Activated CD4-positive, alpha-beta T cell treated with anti-CD3 and anti-CD28 coated beads, Interleukin-2, amount 50 U/mL, for 1 hour (primary cell): ENCODE data around the gene REL.
"Not testable (repeated sequence)": the region's sequence is repeated elsewhere in the genome, so short reads cannot be mapped to it uniquely, and the experiment has no call there.

Experiments used
- DNase-seq: peaks from one replicate; pipeline ENCODE4 v3.0.0-alpha.2; 2020

REL gene

GRCh38 chr2:60926741-60927552 lies 45.6 kb downstream of the REL start:
- no peak for DNase-seq

GRCh38 chr2:60932061-60932460 lies 50.7 kb downstream of the REL start:
- DNase-seq, result not testable (repeated sequence)

GRCh38 chr2:60932954-60933353 lies 51.6 kb downstream of the REL start:
- no peak for DNase-seq

- DNase-seq, result no peak
Observed at GRCh38 chr2:60934165-60934722, 52.9 kb downstream of the REL start.

GRCh38 chr2:60936757-60937156 lies 55.4 kb downstream of the REL start:
- DNase-seq, result no peak

- no peak for DNase-seq
Observed at GRCh38 chr2:60938301-60938700, 56.9 kb downstream of the REL start.

GRCh38 chr2:60939622-60940021 lies 58.2 kb downstream of the REL start:
- DNase-seq, result no peak

GRCh38 chr2:60945341-60945740 lies 64.0 kb downstream of the REL start:
- no peak for DNase-seq

- no peak for DNase-seq
Observed at GRCh38 chr2:60947056-60947455, 65.7 kb downstream of the REL start.

GRCh38 chr2:60948161-60948560 lies 66.8 kb downstream of the REL start:
- DNase-seq, result no peak

GRCh38 chr2:60948926-60949579 lies 67.7 kb downstream of the REL start:
- DNase-seq, result no peak

- DNase-seq, result no peak
Observed at GRCh38 chr2:60954139-60954538, 72.8 kb downstream of the REL start.

- DNase-seq, result no peak
Observed at GRCh38 chr2:60957224-60957623, 75.8 kb downstream of the REL start.

GRCh38 chr2:60957643-60958042 lies 76.3 kb downstream of the REL start:
- DNase-seq, result no peak

- no peak for DNase-seq
Observed at GRCh38 chr2:60958361-60958760, 77.0 kb downstream of the REL start.

GRCh38 chr2:60958800-60959199 lies 77.4 kb downstream of the REL start:
- DNase-seq, result no peak

- DNase-seq, result no peak
Observed at GRCh38 chr2:60959501-60959900, 78.1 kb downstream of the REL start.

GRCh38 chr2:60960706-60961105 lies 79.3 kb downstream of the REL start:
- no peak for DNase-seq

GRCh38 chr2:60961457-60961856 lies 80.1 kb downstream of the REL start:
- DNase-seq, result no peak

- no peak for DNase-seq
Observed at GRCh38 chr2:60962528-60962927, 81.2 kb downstream of the REL start.

- DNase-seq, result no peak
Observed at GRCh38 chr2:60963190-60963589, 81.8 kb downstream of the REL start.

- DNase-seq, result no peak
Observed at GRCh38 chr2:60964651-60965498, 83.5 kb downstream of the REL start.

GRCh38 chr2:60965499-60965785 lies 84.1 kb downstream of the REL start:
- no peak for DNase-seq
